Stimulated activated CD8-positive, alpha-beta memory T cell treated with anti-CD3 and anti-CD28 coated beads, Interleukin-15, amount 100 ng/mL, for 48 hours (primary cell): ENCODE results near the gene IQSEC3.
"Not testable (repeated sequence)": the region's sequence is repeated elsewhere in the genome, so short reads cannot be mapped to it uniquely, and the experiment has no call there.

Experiments used
- DNase-seq, 2 donors: peaks; one replicate each; pipeline ENCODE4 v3.0.0-alpha.2; 2020; ENCODE audit warnings: low read depth in 2 of 2

Gene IQSEC3

DNA sequence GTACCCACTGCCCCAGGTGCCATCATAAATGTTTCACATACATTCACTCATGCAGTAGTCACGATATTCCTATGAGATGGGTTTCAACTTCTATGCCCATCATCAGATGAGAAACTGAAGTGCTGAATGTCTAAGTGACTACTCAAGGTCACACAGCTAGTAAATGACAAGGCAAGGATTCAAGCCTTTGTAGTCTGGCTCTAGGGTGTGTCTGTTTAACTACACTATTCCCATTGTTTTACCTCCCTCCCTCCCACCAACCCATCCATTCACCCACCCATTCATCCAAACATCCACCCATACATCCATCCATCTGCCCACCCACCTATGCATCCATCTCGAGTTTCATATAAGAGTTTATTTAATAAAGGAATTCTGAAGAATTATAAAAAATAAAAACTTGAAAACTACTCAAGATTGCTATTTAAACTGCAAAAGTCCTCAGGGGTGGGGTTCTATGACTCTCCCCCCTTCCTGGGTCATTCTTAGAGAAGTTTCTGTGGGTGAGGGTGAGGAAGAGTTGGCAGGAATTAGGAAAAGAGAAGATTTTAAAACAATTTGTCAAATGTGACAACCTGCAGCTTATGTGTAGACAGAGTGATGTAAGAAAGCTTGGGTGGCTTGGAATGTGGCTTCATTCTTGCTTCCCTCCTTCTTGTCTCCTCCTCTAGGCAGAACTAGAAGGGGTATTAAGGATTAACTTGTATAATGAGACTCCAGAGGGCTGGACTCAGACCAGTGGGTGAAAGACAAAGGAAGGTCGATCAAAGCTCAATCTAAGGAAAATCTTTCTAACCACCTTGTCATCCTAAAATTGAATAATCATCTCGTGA lies 13.4 kb upstream of the IQSEC3 start:
- DNase-seq: not testable (repeated sequence)

DNA sequence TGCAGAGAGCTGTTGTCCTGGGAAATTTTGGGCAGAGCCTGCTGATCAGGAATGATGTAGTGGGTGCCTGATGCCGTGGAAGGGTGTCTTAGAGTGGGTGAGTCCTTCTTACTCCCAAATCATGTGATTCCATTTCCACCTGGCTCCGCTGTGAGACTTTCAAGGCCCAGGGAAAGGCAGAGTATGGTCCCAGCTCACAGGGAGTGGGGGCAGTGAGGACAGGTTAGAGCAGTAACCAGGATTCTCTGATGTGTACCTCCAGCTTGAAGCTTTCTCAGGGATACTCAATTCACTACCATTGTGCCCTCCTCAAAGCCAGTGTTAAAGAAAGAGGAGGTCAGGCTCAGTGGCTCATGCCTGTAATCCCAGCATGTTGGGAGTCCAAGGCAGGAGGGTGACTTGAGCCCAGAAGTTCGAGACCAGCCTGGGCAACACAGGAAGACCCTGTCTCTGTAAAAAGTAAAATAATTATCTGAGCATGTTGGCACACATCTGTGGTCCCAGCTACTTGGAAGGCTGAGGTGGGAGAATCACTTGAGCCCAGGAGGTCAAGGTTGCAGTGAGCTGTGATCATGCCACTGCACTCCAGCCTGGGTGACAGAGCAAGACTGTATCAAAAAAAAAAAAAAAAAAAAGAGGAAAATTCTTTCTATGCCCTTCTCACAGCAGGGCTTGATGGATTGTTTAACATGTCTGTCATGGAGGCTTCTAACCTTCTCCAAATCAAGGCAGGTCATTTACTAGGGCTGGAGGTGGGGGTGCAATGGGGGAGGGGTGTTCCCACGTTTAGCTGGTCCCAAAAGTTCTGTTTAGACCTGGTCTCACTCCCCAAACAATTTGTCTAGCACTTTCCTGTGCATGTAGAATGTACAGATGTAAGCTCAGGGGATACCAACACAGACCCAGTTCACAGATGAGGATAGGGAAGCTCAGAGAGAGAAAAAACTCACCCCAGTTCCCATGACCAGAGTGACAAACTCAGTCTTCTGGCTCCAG lies 12.5 kb upstream of the IQSEC3 start:
- no peak for DNase-seq

DNA sequence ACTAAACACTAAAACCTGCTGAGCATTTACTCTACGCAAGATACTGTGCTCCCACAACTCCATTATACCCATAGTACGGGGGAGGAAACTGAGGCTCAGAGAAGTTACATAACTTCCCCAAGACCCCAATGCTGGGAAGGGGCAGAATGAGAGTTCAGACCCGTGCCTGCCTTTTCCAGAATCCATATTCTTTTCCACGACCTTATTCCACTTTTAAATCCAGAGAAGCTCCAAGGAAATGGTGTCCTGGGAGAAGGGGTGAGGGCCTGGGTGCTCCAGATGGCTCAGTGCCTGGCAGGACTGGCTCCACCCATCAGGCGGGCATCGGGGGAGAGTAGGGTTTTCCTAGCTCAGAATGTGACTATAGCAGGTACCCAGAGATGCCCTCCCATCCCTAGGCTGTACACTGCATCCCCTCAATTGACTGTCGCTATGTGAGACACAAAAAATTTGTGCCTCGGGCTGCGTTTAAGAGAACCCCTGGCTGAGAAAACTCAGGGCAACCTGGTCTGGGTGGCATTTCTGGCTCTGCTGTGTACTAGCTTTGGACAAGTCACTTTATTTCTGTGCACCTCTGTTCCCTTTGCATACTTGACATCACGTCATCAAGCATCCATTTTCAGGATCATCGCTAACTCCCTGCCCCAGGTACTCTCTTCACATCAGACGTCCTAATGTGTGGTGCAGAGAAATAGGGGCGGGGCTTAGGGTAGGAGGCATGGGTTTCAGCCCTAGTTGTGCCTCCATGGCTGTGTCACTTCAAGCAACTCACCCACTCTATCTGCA lies 11.6 kb upstream of the IQSEC3 start:
- DNase-seq: no peak

DNA sequence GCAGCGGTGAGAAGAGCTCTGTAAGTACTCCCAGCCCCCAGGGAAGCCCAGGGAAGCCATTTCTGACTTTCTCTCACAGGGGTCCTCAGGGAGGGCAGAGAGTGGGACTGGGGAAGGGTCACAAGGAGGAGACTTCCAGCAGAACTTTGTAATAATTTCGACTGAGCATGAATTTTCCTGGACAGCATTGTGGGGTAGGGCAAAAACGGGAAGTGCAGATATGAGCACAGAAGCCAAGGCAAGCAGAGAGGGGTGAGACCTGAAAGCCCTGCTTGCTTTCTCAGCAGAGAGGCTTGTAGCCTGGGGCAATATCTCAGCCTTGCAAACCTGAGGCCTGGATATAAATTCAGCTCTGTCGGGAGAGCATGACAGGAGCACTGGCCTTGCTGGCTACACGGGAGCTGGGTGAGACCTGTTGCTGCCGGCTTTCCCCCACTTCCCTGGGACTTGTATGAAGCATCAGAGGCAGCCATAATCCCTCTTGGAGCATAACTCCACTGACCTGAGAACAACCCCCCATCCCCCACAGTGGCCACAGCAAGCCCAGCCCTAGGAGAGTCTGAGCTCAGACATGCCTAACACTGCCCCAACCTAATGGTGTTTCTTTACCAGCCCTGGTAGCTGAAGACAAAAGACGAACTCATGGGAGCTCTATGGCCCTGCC lies 9.8 kb upstream of the IQSEC3 start:
- no peak for DNase-seq

DNA sequence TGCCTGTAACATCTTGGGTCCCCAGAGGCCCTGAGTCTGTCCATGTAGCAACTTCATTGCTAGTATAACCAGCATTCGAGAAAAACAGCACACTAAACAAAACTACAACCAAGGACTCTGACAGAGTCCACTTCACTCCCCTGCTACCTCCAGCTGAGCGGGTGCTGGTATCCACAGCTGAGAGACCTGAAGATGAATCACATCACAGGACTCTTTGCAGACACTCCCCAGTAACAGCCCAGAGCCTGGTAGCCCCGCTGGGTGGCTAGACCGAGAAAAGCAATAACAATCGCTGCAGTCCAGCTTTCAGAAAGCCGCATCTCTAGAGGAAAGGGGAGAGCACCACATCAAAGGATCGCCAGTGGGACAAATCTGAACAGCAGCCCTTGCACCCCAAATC lies 9.0 kb upstream of the IQSEC3 start:
- no peak for DNase-seq

DNA sequence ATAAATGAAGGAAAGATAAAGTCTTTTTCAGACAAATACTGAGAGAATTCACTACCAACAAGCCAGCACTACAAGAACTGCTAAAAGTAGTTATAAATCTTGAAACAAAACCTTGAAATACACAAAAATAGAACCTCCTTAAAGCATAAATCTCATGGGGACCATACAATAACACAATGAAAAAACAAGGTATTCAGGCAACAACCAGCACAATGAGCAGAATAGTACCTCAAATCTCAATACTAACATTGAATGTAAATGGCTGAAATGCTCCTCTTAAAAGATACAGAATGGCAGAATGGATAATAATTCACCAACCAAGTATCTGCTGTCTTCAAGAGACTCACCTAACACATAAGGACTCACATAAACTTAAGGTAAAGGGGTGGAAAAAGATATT lies 7.7 kb upstream of the IQSEC3 start:
- no peak for DNase-seq

DNA sequence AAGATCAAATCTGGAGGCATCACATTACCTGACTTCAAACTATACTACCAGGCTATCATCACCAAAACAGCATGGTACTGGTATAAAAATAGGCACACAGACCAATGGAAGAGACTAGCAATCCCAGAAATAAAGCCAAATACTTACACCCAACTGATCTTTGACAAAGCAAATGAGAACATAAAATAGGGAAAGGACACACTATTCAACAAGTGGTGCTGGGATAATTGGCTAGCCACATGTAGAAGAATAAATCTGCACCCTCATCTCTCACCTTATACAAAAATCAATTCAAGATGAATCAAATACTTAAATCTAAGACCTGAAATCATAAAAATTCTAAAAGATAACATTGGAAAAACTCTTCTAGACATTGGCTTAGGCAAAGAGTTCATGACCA lies 4.7 kb upstream of the IQSEC3 start:
- not testable (repeated sequence) for DNase-seq

DNA sequence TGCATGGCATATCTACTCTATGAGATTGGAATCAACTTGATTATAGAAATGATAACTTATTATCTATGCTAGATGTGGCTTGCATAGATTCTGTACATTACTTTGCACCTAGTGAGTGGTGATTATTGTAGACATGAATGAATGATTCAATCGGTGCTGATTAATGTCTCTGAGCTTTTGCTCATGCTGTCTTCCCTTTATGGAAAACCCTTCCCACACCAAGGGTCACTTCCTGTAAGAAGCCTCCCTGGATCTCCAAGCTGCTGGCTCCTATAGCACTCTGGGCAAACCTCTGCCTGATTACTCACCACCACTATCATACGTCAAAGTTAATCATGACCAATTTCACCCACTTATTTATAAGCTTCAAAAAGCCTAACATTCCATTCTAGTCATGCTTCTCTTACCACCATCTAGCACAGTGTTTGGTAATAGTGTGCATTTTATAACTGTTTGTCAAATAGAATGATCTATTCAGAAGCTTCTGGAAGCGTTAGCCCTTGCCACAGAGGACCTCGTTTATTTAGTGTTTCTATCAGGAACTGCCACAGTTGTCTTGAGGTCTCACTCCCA lies 990 bp upstream of the IQSEC3 start:
- DNase-seq: not testable (repeated sequence)

DNA sequence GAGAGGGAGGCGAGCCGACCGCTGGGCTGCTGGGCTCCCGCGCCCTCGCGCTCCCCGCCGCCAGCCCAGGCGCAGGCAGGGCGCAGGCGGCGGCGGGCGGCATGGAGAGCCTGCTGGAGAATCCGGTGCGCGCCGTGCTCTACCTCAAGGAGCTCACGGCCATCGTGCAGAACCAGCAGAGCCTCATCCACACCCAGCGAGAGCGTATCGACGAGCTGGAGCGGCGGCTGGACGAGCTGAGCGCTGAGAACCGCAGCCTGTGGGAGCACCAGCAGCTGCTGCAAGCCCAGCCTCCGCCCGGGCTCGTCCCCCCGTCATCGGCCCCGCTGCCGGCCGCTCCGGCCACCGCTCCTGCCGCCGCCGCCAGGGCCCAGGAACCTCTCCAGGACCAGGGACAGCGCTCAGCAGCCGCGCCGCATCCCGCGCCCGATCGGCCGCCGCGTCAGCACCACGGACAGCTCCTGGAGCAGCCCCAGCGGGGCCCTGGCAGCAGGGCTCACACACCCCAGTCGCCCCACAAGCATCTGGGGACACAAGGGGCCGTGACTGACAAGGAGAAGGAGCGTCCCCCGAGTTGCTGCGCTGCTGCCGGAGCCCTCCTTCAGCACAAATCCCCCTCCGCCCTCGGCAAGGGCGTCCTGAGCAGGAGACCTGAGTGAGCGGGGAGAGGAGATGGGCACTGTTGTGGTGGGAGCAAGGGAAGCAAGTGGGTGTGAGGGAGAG lies 376 bp downstream of the IQSEC3 start:
- not testable (repeated sequence) for DNase-seq

DNA sequence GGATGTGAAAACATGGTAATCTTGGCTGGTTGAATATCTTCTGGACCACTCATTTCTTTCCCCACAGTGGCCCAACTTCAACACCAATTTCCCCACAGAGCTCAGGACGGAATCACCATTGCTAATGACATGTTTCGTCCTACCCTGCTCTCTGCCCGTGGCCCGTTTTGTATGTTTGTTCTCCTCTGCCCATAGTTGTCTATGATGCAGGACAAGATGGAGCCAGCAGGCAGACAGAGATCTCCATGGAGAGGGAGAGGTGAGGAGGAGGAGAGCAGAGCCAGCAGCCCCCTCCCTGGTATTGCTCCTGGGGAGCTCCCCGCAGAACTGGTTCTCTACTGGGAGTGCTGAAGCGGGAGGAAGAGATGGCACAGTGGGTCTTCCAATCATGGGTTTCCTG lies 3.1 kb downstream of the IQSEC3 start:
- not testable (repeated sequence) for DNase-seq

DNA sequence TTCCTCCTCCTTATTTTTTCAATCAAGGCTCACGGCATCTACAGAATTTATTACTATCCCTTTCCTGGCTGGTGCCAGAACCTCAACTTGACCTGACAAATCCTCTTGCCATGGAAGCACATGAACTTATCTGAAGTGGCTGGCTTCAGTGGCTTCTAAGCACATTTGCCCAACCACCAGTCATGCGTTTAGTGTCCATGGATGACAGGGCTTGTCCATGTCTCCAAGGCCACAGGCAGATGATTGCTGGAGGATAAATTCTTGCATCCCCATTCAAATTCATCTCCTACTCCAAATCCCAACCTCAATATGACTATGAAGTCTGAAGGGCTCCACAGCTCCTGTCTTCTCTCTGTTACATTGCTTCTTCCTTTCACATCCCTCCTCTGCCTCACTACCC lies 4.0 kb downstream of the IQSEC3 start:
- DNase-seq: not testable (repeated sequence)

DNA sequence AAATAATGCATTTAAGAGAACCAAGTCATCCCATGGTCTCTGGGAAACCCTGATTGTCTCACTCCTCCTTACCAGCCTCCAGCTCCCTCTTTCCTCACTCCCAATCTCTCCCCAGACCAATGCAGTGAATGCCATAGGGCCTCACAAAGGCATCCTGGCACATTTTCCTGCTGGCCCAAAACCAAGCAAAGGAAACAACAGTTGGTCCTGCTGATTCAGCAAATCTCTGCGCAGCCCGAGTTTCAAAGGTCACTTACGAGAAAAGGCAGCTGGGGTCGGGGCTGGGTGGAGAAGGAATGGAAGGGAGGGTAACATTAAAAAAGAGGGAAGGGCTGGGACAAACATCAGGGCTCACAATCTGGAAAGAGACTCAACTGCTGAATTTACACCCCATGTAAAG lies 5.5 kb downstream of the IQSEC3 start:
- not testable (repeated sequence) for DNase-seq

DNA sequence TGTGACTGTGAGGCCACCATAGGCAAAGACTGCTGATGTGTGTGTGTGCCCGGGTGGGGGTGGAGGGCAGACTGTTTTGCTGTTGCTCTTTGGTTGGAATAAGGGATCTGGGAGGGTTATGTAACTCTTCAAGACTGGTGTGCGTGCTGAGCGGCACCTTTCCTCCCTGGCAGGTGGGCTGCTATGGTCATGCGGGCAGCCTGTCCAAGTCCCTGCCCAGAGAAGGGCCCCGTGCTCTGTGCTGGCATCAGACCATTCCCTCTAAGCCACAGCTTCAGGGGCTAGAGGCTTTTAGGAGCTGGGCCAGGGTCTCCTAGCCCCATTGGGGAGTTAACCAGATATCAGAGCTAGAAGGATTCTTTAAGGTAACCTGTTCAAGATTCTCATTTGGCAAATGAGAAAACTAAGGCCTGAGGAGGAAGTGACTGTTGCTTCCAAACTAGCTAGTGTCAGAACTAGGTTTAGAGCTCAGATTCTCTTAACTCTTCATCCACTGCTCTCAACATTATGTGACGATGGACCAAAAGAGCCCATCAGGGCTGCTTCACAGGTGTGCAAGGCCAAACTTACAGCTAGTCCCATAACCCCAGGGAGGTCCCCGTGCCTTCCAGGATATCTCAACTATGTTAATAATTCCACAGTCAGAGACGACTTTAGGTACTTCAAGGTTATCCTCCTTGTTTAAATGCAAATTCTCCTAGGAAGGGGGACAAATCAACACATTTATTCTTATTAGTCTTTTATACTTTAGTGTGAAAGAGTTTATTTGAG lies 8.0 kb downstream of the IQSEC3 start:
- DNase-seq: not testable (repeated sequence)

DNA sequence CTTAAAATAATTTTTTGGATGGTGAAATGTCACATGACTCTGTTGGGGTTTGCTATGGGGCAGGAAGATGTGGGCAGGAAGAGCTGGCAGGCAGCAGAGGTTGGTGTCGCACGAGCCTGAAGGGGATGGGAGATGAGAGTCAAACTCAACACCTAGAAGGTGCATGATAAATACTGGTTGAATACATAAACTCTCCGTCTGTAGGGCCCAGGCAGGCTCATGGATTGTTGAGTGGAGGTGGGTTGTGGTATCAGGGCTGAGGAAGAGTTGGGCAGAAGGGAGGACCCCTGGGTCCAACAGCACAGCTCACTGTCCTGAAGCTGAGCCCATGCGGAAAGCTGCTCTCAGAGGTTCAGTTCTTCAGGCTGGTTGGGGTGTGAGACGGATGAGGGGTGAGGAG lies 9.0 kb downstream of the IQSEC3 start:
- not testable (repeated sequence) for DNase-seq

DNA sequence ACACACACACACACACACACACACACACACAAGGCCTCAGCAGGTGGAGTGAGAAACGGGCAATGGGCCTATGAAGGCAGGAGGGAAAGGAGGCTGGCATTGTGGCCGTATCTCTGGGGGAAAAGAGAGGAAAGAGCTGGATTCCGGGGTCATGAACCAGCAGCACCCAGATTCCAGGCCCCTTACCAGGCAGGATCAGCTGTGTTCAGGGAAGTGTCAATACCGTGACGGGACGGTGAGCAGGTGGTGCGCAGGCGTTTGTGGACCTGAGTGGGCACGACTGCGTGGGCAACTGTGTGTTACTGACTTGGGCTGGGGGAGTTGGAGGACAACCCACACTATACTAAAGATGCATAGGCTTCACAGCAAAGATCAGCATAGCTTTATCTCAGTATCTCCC lies 9.5 kb downstream of the IQSEC3 start:
- not testable (repeated sequence) for DNase-seq

DNA sequence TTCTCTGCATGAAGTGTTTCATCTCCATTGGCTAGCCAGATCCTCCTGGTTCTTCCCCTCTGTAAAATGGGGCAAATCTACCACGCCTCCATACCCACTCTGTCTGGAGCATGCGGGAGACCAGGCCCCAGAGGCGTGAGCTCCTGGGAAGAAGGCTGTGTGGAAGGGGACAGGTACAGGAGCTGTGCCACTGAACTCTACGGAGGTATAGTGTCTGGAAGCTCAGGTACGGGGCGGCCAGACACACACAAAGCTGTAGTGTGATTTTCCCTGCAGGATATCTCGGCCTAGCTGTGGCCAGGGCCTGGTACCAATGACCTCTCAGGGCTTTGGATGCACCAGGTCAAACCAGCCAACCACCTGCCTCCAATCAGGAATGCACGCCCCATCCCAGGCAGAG lies 10.0 kb downstream of the IQSEC3 start:
- DNase-seq: not testable (repeated sequence)

DNA sequence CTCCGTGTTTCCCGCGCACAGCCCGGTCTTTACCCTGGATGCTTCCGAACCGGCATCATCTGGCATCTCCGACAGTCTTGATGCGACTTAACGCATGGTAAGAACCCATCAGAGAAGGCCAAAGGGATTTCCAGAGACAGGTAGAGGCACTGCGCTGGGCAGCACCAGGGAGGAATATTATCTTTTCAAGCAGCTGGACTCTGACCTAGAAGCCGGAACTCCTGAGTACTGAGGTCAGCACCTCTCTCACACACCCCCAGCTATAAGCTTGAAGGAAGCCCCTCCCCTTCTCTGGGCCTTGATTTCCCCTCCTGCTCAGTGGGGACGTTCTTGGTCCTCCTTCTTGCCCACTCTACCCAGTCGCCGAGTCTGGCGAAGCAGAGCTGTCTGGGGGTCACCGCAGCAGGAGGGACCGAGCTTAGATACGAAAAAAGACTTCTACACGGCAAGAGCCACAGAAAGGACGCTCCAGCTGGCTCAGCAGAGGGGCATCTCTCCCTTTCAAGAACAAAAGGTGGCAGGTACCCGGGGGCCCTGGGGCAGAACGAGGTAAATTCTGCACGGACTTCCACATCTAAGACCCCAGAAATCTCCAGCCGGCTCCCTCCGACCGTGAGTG lies 10.6 kb downstream of the IQSEC3 start:
- DNase-seq: not testable (repeated sequence)

DNA sequence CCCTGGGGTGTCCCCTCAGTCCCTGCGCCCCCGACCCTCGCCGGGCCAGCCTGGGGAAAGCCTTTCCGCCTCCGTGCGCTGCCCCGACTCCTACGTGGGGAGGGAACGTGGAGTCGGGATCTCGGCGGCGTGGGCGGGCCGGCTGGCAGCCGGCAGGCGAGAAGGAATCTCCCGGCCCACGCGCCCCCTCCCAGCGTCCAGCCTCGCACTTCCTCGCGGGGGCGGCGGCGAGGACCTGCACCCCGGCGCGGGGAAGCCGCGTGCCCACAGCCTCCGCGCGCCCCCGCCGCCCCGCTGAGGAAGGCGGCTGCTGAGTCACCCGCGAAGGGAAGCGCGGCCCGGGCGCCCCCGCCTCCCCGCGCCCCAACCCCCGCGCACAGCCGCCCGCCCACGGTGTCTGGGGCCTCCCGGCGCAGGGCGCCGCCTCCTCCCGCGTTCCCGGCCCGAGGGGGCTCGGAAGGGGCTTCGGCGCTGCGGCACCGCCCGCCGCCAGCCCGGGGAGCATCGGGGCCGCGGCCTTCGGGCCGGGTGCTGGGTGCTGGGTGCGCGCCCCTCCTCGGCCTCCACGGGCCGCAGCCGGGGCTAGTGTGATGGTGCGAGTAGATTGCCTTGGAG lies 11.3 kb downstream of the IQSEC3 start:
- not testable (repeated sequence) for DNase-seq
